ENCODE results near the gene TXNL4B.
A peak's percentile ranks its signal among the peaks of the same experiment; 100 is the strongest.

Gene TXNL4B

GRCh38 chr16:72042157-72042660 lies 51.2 kb downstream of the TXNL4B start:
- DNase-seq, result peak in 7 of 58 donors; percentile 3 to 33 (median 9)

DNA sequence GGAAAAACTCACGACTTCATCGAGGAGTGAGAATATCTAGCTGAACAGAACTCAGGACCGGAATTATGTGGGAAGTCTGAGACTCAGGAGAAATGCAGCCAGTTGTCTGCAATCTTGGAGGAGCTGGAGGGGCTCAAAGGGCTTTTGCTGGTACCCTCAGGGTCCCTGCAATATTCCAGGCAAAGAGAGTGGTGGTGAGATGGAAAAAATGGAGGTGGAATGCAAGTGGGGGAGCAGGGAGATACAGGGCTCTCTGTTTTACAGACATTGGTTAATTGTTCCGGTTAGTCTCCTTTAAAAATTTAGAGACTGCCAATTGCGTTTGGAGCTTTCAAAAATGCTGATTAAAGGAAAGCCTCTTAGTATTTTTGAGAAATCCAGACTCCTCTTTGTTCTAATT lies 57.3 kb downstream of the TXNL4B start:
- DNase-seq, result no peak
